Effector CD8-positive, alpha-beta T cell (primary cell): ENCODE results near the gene TLCD5.

ENCODE experiments used
- DNase-seq: peaks from one replicate; lab custom pipeline; 2025; lab: John Stamatoyannopoulos, UW

The TLCD5 gene

DNA sequence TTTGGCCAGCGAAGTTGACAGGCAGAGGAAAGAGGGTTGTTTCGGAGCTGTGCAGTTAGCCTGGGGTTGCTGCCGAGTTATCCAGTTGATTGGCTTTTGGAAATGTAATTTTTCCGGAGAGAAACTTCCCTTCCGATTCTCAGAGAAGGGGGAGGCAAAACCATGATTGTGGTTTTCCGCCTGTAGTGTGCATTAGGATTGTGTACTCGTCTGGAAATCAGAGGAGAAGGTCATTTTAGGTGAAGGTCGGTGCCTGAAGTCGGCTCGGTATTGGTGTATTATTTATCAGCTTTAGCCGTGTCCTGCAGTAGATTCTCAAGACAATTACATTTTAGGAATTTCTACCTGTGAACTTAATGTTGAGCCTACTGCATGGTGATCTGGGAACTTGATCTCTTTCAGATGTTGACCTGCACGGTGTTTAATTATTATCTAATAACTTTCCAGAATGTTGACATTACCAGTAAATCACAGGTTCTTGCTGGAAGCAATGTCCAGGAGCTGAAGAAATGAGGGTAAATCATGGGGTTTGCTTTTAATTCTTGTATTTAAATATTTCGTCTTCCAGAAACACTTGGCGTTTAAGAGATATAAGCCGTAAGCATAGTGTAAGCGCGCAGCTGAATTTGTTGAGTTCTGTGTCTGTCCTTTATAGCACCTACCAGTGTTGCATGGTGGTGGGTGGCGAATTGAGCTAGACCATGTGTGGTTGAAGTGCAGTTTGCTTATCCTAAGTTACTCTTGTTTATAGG is 12.4 kb downstream of the TLCD5 start:
- DNase-seq: no peak

GRCh38 chr11:120338107-120338933 is 13.2 kb downstream of the TLCD5 start:
- no peak for DNase-seq

DNA sequence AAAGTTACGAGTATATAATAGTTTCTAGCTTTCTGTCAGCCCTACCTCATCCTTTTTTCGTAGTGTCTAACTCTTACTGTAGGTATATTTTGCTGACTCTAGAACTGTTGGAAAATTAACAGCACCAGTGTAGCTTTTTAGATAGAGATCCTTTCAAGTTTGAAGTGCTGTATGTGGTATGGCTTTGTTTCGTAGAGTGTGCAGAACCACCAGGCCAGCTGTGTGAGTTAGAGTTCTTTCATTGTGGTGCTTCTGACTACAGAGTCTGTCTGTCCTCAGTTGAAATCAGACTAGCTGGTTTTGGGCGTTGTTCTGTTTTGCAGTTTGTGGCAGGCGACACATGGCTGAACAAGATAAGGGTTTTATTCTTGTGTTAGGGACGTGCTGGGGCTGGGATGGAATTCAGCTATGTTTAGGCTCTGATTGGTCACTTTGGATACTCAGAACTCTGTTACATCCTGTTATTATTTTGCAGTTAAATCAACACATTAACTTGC is 14.3 kb downstream of the TLCD5 start:
- no peak for DNase-seq

GRCh38 chr11:120340529-120340928 is 15.4 kb downstream of the TLCD5 start:
- DNase-seq: no peak

DNA sequence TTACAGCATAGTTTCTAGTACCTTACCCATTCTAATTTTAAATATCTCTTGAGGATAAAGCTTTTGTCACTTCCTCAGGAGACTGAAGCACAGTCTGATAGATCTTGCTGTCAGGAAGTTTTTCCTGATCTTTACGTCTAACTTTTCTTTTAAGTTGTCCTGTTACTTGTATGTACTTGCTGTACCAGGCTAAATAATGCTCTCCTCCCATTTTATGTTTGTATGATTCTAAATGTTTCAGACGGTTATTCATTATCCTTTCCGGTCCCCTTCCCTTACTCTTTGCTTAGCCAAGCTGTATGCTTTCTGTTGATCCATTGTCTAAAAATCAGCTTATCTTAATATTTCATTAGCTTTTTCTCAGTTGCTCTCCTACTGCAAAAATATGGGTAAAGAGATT is 17.1 kb downstream of the TLCD5 start:
- DNase-seq: no peak

GRCh38 chr11:120342678-120343077 is 17.6 kb downstream of the TLCD5 start:
- DNase-seq: no peak

DNA sequence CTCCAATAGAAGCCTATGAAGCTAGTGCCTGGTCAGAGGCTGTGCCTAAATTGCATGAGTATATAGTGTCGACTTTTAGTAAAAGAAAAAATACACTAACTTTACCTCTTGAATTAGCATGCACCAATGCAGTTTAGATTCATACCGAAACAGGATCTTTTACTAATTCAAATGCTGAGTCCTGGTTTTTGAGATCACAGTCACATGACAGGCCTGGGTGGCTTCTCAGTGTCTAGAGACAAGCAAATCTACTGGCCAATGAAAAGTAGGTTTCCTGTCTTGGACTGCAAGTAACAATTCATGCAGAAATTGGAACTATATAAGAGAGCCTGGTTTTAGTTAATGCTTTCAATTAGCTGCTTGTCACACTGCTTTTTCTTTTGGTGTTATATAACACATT is 18.3 kb downstream of the TLCD5 start:
- no peak for DNase-seq

GRCh38 chr11:120344302-120345004 is 19.4 kb downstream of the TLCD5 start:
- DNase-seq: peak; percentile 13

- DNase-seq: no peak
These were observed 21.1 kb downstream of the TLCD5 start for GRCh38 chr11:120346233-120346632.

DNA sequence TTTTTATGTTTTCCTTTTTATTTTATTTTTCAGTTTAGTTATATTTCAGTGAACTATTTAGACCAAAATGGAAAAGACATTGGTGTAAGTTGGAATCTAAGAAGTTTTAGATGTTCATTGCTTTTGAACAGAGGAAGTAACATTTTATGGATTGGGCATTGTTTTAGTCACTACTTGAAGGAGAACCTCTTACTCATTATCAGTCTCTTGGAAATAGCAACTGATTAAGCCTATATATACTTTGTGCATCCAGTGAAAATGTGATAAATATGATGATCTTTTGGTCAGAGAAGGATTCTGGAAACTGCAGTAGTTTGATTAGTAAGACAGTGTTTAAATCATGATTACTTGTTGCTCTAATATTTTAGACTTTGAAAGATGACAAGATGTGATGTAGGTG is 25.5 kb downstream of the TLCD5 start:
- DNase-seq: no peak

GRCh38 chr11:120352405-120352804 is 27.3 kb downstream of the TLCD5 start:
- DNase-seq: no peak

DNA sequence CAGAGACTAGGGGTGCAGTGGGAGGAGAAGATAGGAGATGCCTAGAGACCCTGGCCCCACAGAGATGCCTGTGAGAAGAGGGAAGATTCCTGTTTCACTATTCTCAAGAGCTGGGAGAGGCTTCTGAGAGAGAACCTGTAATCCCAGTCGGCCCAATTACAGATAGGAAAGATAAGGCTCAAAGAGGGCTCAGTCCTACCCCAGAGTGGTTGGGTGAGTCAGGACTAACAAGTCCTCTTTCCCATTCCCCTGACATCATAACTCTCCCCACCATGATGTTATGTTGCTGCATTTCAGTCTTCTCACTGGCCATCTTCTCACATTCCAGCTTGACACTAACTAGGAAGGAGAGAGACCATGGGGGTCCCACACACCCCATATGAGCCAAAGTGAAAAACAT is 29.0 kb downstream of the TLCD5 start:
- DNase-seq: no peak

DNA sequence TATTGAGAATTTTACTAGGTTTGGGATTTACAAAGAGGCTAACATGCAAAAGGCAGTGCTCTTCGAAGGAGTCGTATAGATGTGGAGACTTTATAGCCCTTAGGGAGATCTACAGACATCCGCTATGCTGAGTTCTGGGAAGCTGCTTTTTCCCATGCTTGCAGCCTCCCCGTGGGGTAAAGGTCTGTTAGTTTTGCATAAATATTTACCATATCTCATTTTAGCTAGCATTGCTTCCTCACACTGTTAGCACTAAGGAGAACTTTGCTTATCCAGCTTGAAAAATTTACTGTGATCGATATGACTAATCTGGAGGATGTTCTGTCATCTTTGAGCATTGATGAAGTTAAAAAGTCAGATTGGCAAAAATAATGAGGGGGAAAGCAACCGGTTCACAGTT is 29.7 kb downstream of the TLCD5 start:
- no peak for DNase-seq

- no peak for DNase-seq
These were observed 32.5 kb downstream of the TLCD5 start for GRCh38 chr11:120357620-120358019.

DNA sequence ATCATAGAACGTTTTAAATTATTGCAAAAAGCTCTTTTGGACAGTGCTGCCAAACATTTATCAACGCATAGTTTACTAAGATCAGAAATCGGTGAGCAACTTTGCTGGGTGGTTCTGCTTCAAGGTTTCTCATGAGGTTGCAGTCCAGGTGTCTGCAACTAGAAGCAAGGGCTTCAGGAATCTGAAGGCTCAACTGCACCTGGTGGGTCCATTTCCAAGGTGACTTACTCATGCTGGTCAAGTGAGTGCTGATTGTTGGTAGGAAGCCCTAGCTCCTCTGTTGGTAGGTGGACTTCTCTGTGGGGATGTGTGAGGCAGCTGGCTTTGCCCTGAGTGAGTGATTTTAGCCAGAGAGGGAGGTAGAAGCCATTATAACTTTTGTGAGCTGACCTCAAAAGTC is 33.6 kb downstream of the TLCD5 start:
- DNase-seq: no peak

GRCh38 chr11:120363436-120363835 is 38.3 kb downstream of the TLCD5 start:
- DNase-seq: no peak

- DNase-seq: no peak
These were observed 40.4 kb downstream of the TLCD5 start for GRCh38 chr11:120365512-120365911.

GRCh38 chr11:120372296-120372695 is 47.2 kb downstream of the TLCD5 start:
- DNase-seq: no peak

DNA sequence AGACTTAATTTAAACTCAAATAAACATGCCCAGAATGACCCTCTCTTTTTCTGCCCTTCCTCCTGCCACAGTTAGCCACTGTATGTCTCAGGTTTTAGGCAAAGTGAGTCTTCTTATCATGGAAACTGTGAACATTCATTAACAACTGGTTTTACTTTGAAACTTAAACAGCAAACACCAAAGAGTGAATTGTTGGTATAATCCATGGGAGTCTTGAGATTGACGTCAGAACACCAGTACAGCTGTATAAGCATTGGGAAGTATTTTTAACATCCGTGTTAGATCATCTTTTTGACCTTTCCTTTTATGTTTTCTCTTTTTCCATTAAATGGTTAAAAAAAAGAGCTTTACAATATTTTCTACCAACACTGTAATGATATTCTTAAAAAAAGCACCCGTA is 50.0 kb downstream of the TLCD5 start:
- no peak for DNase-seq

- DNase-seq: no peak
These were observed 51.6 kb downstream of the TLCD5 start for GRCh38 chr11:120376547-120377182.

DNA sequence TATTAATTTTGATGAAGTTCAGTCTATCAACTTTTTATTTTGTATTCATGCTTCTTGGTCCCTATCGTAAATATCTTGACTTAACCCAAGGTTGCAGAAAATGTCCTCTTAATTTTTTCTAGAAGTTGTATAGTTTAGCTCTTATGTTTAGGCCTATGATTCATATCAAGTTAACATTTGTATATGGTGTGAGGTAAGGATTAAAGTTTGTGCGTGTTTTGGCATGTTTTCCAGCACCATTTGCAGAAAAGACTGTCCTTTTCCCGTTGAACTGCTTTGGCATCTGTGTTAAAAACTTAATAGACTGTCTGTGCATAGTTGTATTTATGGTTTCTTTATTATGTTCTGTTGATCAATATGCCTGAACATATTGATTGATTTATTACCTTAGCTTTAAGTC is 53.4 kb downstream of the TLCD5 start:
- DNase-seq: no peak

GRCh38 chr11:120381401-120381800 is 56.3 kb downstream of the TLCD5 start:
- DNase-seq: no peak
